HCT116 (cell line): ENCODE measurements around the gene GSAP. TPM values are rescaled to one million over a fixed set of nuclear protein-coding genes. Genes with fewer than 3 reads are reported as not detected.

Experiments
- ATAC-seq: fragments of 200-7000 bp; cut with Tn5 transposase; 2 replicates; pipeline ENCODE4 v1.9.1; 2020; ENCODE audit warnings: mild to moderate bottlenecking, moderate library complexity
- BruUV-seq: library from RNA; stranded (reverse); fragments of 400-500 nt; replicated peaks from 2 replicates; lab custom pipeline; 2021; lab: Mats Ljungman, UMichigan
- CTCF ChIA-PET: fragments of 300-600 bp; sonication (Branson Sonifier 250); formaldehyde crosslinking; loops from one replicate; lab custom pipeline; 2021; ENCODE audit warnings: antibody characterized with exemption; lab: Charles Lee
- POLR2A ChIA-PET: fragments of 300-600, 350-600 bp; sonication (Branson Sonifier 250); formaldehyde crosslinking; loops from one replicate; lab custom pipeline; 2021; ENCODE audit warnings: antibody characterized with exemption; lab: Charles Lee
- RAD21 ChIA-PET, 2 experiments: fragments of 300-600 bp; sonication (Branson Sonifier 250); formaldehyde crosslinking; loops; one replicate each; lab custom pipeline; 2023; ENCODE audit warnings: low total read pairs in 2 of 2; ENCODE audit not compliant: uncharacterized antibody in 2 of 2, unreplicated experiment in 2 of 2, low non-redundant PET in 1 of 2; lab: Charles Lee
- DNase-seq: peaks from one replicate; pipeline ENCODE4 v3.0.0-alpha.2; 2010; ENCODE audit warnings: low read depth, low spot score
- H2AFZ ChIP-seq: fragments of 200-600 bp; shearing (Covaris generic), sonication (generic); 2 replicates; pipeline ENCODE4 v1.6.1; 2017; ENCODE audit warnings: low read depth, mixed run types, mixed read lengths, antibody characterized with exemption, low read length; ENCODE audit not compliant: poor library complexity, severe bottlenecking
- H3K27ac ChIP-seq: 2 replicates; pipeline ENCODE4 v1.5.1; 2012; ENCODE audit warnings: low read depth, low read length
- H3K27me3 ChIP-seq: fragments of 200-600 bp; sonication (generic); 2 replicates; pipeline ENCODE4 v1.6.1; 2016; ENCODE audit warnings: mixed run types, low read length, mixed read lengths; ENCODE audit not compliant: insufficient read depth
- H3K36me3 ChIP-seq, 2 experiments: fragments of 200-500 bp in 1 of 2; fragments of 200-600 bp in 1 of 2; sonication (Bioruptor generic) in 1 of 2; sonication (generic) in 1 of 2; 2 replicates each; pipeline versions ENCODE4 v1.5.1 to v1.6.1; 2014 to 2016; ENCODE audit warnings: low read length in 2 of 2, inconsistent platforms in 1 of 2, mixed read lengths in 1 of 2, mixed run types in 1 of 2; ENCODE audit not compliant: insufficient read depth in 2 of 2, control insufficient read depth in 1 of 2
- H3K4me1 ChIP-seq, 2 experiments: fragments of 200-600 bp in 1 of 2; sonication (generic) in 1 of 2; 2 replicates each; pipeline versions ENCODE4 v1.5.1 to v1.6.1; 2012 to 2017; ENCODE audit warnings: low read length in 2 of 2, inconsistent platforms in 1 of 2, mild to moderate bottlenecking in 1 of 2, mixed read lengths in 1 of 2, mixed run types in 1 of 2, moderate library complexity in 1 of 2; ENCODE audit not compliant: insufficient read depth in 2 of 2, control insufficient read depth in 1 of 2
- H3K4me2 ChIP-seq: fragments of 200-600 bp; sonication (generic); 2 replicates; pipeline ENCODE4 v1.6.1; 2017; ENCODE audit warnings: mixed run types, low read length, mixed read lengths
- H3K4me3 ChIP-seq, 2 experiments: fragments of 200-600 bp in 1 of 2; sonication (generic) in 1 of 2; replicated peaks in 1 of 2; 2 replicates each; pipeline ENCODE4 v1.5.1; 2011 to 2016; ENCODE audit warnings: low read length in 2 of 2, control low read depth in 1 of 2, low read depth in 1 of 2, mild to moderate bottlenecking in 1 of 2, mixed read lengths in 1 of 2, mixed run types in 1 of 2
- H3K79me2 ChIP-seq: fragments of 200-600 bp; sonication (generic); 2 replicates; pipeline ENCODE4 v1.6.1; 2017; ENCODE audit warnings: mild to moderate bottlenecking, mixed run types, low read length, moderate library complexity, mixed read lengths; ENCODE audit not compliant: insufficient read depth
- H3K9ac ChIP-seq: fragments of 200-600 bp; sonication (generic); 2 replicates; pipeline ENCODE4 v1.6.1; 2016; ENCODE audit warnings: low read length, mixed read lengths
- H3K9me2 ChIP-seq: fragments of 200-600 bp; sonication (generic), shearing (Covaris generic); 2 replicates; pipeline ENCODE4 v1.6.1; 2017; ENCODE audit warnings: mixed run types, mild to moderate bottlenecking, moderate library complexity; ENCODE audit not compliant: insufficient read depth
- H3K9me3 ChIP-seq, 2 experiments: fragments of 200-500 bp in 1 of 2; fragments of 200-600 bp in 1 of 2; sonication (Bioruptor generic) in 1 of 2; sonication (generic) in 1 of 2; 2 replicates each; pipeline ENCODE4 v1.6.1; 2014 to 2017; ENCODE audit warnings: low read length in 2 of 2, mixed read lengths in 2 of 2, inconsistent platforms in 1 of 2, low read depth in 1 of 2, mild to moderate bottlenecking in 1 of 2, mixed run types in 1 of 2, moderate library complexity in 1 of 2; ENCODE audit not compliant: control insufficient read depth in 1 of 2, insufficient read depth in 1 of 2
- H4K20me1 ChIP-seq: fragments of 200-600 bp; sonication (generic), shearing (Covaris generic); 2 replicates; pipeline ENCODE4 v1.6.1; 2017; ENCODE audit warnings: mixed run types, mild to moderate bottlenecking, moderate library complexity; ENCODE audit not compliant: insufficient read depth
- CEBPB ChIP-seq: IDR thresholded peaks from 2 replicates; pipeline ENCODE4 v1.6.1; 2012; ENCODE audit warnings: low read depth
- EZH2phosphoT487 ChIP-seq: fragments of 200-600 bp; IDR thresholded peaks from 2 replicates; pipeline ENCODE4 v1.6.1; 2018; ENCODE audit warnings: antibody characterized with exemption, borderline replicate concordance
- POLR2AphosphoS5 ChIP-seq: IDR thresholded peaks from 2 replicates; pipeline ENCODE4 v1.6.1; 2011; ENCODE audit warnings: mild to moderate bottlenecking, low read depth, low read length, moderate library complexity
- ZFX ChIP-seq: fragments of 450-650 bp; IDR thresholded peaks from 2 replicates; pipeline ENCODE4 v1.6.1; 2017
- ZNF274 ChIP-seq: fragments of 200-500 bp; sonication (Bioruptor generic); IDR thresholded peaks from 2 replicates; pipeline ENCODE4 v1.6.1; 2014; ENCODE audit warnings: mild to moderate bottlenecking, low read depth, low read length, inconsistent platforms
- intact Hi-C: fragments of 100-400 bp; cut with micrococcal nuclease; formaldehyde crosslinking; loops from 2 replicates; pipeline ENCODE4 v1.10.0; 2022
- total RNA-seq: library from RNA; stranded (reverse); gene quantifications from one replicate; pipeline ENCODE4 v1.2.1, GENCODE V29; 2021; ENCODE audit not compliant: unreplicated experiment
- TF ChIP-seq, protein P1 (sequence below): IDR thresholded peaks from 2 replicates; pipeline ENCODE4 v1.6.1; 2011; ENCODE audit warnings: mild to moderate bottlenecking, low read length, moderate library complexity; ENCODE audit not compliant: insufficient replicate concordance; ENCODE audit errors: extremely low read depth

GSAP gene
- total RNA-seq, 1 experiment from 2014 or later, result not detected

DNA sequence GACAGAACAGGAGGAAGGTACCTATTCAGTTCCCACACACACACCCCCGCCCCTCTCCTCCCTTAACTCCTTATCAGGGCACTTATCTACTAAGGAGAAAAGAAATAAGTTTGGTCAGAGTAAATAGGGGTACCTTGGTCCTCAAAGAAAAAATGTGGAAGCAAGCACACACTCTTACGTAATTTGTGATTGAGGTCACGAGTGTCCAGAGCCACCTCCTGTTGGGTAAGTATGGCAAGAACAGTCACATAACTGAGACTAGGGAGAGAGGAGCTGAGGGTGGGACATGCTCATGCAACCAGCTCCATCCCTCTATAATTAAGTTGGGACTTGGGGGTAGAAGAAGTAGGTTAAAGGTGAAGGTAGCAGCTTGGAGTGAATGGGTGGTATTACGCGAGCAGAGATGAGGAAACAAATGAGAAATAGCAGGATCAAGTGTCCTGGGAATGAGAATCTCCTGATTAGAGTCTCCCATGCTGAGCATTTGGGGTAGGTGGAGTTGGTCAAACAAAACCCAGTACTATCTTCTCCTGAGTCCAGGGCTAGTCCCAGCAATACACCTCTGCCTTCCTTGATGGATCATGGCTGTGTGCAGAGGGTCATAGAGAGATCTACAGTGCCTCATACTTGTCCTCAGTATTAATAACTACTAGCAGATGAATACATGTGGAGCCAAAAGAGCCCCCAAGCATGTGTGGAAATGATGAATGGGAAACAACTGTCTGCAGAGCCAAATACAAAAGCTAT lies 77.1 kb downstream of the GSAP start:
- TF ChIP-seq POLR2AphosphoS5 (no peak), CEBPB (peak; percentile 47; the same call in 1 of the 2 replicates), ZFX (no peak)
- TF ChIP-seq, protein P1, sequence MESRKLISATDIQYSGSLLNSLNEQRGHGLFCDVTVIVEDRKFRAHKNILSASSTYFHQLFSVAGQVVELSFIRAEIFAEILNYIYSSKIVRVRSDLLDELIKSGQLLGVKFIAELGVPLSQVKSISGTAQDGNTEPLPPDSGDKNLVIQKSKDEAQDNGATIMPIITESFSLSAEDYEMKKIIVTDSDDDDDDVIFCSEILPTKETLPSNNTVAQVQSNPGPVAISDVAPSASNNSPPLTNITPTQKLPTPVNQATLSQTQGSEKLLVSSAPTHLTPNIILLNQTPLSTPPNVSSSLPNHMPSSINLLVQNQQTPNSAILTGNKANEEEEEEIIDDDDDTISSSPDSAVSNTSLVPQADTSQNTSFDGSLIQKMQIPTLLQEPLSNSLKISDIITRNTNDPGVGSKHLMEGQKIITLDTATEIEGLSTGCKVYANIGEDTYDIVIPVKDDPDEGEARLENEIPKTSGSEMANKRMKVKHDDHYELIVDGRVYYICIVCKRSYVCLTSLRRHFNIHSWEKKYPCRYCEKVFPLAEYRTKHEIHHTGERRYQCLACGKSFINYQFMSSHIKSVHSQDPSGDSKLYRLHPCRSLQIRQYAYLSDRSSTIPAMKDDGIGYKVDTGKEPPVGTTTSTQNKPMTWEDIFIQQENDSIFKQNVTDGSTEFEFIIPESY, result no peak
- TF ChIP-seq, all 23 proteins: peak for 1
- RAD21 ChIA-PET, result no interaction called here
- Histone ChIP-seq H3K27ac (no peak overlapping the region), H3K4me3 (no peak overlapping the region), H3K4me1 (no peaks in the 10 kb centered on the region), H3K79me2 (no peaks in the 10 kb centered on the region), H2AFZ (no peak overlapping the region), H3K4me2 (no peak overlapping the region), H3K9me3 (no peaks in the 10 kb centered on the region), H4K20me1 (no peaks in the 10 kb centered on the region), H3K27me3 (no peaks in the 10 kb centered on the region), H3K9ac (no peak overlapping the region), H3K36me3 (no peaks in the 10 kb centered on the region), H3K9me2 (no peaks in the 10 kb centered on the region)
- CTCF ChIA-PET, result no interaction called here
- DNase-seq (no peak), ATAC-seq (no peak)
- POLR2A ChIA-PET, result no interaction called here
- intact Hi-C loops, result no loop called here
- no TSS peak for BruUV-seq

DNA sequence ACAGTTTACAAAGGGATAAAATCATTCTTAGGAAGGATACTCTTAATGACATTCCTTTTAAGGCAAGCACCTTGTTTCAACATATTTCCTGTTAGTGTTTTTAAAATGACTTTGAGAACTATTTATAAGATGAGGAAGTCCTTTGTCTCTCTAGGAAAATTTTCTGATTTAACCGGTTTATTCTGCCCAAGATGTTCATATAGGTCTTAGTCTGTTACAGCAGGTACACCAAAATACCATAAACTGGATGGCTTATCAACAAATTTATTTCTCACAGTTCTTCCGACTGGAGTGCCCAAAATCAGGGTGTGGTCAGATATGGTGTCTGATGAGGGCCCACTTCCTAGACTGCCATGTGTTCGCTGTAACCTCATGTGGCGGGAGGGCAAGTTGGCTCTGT lies 77.9 kb downstream of the GSAP start:
- RAD21 ChIA-PET, result no interaction called here
- Histone ChIP-seq H2AFZ (no peak overlapping the region), H3K9ac (no peak overlapping the region), H3K79me2 (no peaks in the 10 kb centered on the region), H3K36me3 (no peaks in the 10 kb centered on the region), H3K9me2 (no peaks in the 10 kb centered on the region), H4K20me1 (no peaks in the 10 kb centered on the region), H3K4me1 (no peaks in the 10 kb centered on the region), H3K4me3 (no peak overlapping the region), H3K9me3 (no peaks in the 10 kb centered on the region), H3K27me3 (no peaks in the 10 kb centered on the region), H3K4me2 (no peak overlapping the region), H3K27ac (no peak overlapping the region)
- intact Hi-C loops, result no loop called here
- BruUV-seq, result no TSS peak
- POLR2A ChIA-PET, result no interaction called here
- CTCF ChIA-PET, result no interaction called here
- no peak for ATAC-seq
- TF ChIP-seq EZH2phosphoT487, result no peak
- TF ChIP-seq ZNF274, result no peak
- no peak for DNase-seq
